Stomach smooth muscle (tissue), 2 donors: ENCODE data around the gene ENTPD8.

Experiments used
- H3K27ac ChIP-seq: one replicate; pipeline ENCODE4 v1.7.0; 2013; ENCODE audit warnings: mild to moderate bottlenecking, low read length, inconsistent platforms
- H3K27me3 ChIP-seq, 2 donors: one replicate each; pipeline ENCODE4 v1.7.0; 2013; ENCODE audit warnings: low read length in 2 of 2; ENCODE audit not compliant: insufficient read depth in 2 of 2, control insufficient read depth in 1 of 2
- H3K36me3 ChIP-seq, 2 donors: one replicate each; pipeline ENCODE4 v1.7.0; 2013; ENCODE audit warnings: low read length in 2 of 2; ENCODE audit not compliant: control insufficient read depth in 2 of 2, insufficient read depth in 2 of 2
- H3K4me1 ChIP-seq: one replicate; pipeline ENCODE4 v1.7.0; 2013; ENCODE audit warnings: low read length; ENCODE audit not compliant: control insufficient read depth, insufficient read depth
- H3K4me3 ChIP-seq, 2 donors: one replicate each; pipeline ENCODE4 v1.7.0; 2013; ENCODE audit warnings: low read length in 2 of 2
- H3K9ac ChIP-seq, 2 donors: one replicate each; pipeline ENCODE4 v1.7.0; 2013; ENCODE audit warnings: low read length in 2 of 2, mild to moderate bottlenecking in 1 of 2
- H3K9me3 ChIP-seq, 2 donors: one replicate each; pipeline ENCODE4 v1.7.0; 2013; ENCODE audit warnings: low read length in 2 of 2; ENCODE audit not compliant: control insufficient read depth in 2 of 2
- donor health status: healthy.
- donor health status: Pancreatic carcinoma.

Gene ENTPD8

GRCh38 chr9:137462396-137462985 is 21.3 kb upstream of the ENTPD8 start:
- Histone ChIP-seq H3K27ac (no peak overlapping the region), H3K4me3 (no peak overlapping the region), H3K9ac (no peak overlapping the region), H3K9me3 (no peaks in the 10 kb centered on the region), H3K4me1 (peaks cover 21% of the 10 kb centered on the region), H3K36me3 (no peaks in the 10 kb centered on the region), H3K27me3 (peaks cover 2 to 3% of the 10 kb centered on the region in 2 donors)

DNA sequence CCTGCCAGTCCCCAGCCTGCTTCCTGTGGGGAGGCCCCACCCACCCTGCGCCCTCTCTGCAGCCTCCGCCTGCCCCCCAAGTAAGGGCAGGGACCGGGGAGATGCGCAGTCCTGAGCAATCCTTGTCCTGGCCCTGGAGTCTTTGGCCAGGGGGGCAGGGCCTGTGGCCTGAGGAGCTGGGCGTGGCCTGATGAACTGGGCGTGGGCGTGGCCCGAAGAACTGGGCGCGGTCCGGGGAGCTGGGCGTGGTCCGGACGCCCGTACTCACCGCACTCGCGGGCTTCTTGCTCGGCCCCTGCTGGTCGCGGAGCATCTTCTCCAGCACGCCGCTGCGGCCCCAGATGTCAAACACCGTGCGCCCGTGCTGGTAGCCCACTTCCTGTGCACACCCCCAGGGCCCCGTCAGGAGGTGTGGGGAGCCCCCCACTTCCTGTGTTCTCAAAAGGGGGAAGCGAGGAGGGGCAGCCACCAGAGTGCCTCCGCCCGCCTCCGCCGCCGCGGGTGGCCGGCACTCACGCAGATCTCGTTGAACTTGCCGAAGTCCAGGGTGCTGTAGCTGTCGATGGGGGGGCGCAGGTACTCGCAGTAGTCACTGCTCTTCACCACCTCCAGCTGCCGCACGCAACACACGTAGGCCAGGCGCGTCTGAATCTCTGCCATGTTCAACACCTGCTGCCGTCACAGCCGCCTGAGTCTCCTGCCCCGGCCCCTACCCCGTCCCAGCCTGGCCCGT is 20.7 kb upstream of the ENTPD8 start:
- Histone ChIP-seq H3K9ac (no peak overlapping the region), H3K4me3 (no peak overlapping the region), H3K27ac (no peak overlapping the region), H3K9me3 (no peaks in the 10 kb centered on the region), H3K27me3 (peaks cover 2 to 3% of the 10 kb centered on the region in 2 donors), H3K4me1 (peaks cover 21% of the 10 kb centered on the region), H3K36me3 (no peaks in the 10 kb centered on the region)

DNA sequence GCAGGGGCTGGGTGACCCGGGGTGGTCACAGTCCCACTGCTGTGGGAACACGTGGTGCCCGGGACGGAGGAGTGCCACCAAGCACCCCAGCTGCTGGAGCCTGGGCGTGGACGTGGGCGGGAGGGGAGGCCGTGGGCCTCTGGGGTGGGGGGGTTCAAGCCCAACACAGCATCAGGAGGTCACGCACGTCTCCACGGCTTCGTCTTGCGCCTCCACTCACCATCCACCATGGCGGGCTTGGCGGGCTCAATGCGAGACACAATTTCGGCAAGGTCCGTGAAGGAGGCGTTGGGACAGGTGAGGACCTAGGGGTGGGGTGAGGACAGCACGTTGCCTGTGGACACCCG is 20.1 kb upstream of the ENTPD8 start:
- no peak overlapping the region for H3K27ac ChIP-seq
- H3K36me3 ChIP-seq, result no peaks in the 10 kb centered on the region
- H3K27me3 ChIP-seq, result peaks cover 2 to 3% of the 10 kb centered on the region in 2 donors
- H3K9me3 ChIP-seq, result no peaks in the 10 kb centered on the region
- H3K4me3 ChIP-seq, result no peak overlapping the region
- no peak overlapping the region for H3K9ac ChIP-seq
- H3K4me1 ChIP-seq, result peaks cover 21% of the 10 kb centered on the region

DNA sequence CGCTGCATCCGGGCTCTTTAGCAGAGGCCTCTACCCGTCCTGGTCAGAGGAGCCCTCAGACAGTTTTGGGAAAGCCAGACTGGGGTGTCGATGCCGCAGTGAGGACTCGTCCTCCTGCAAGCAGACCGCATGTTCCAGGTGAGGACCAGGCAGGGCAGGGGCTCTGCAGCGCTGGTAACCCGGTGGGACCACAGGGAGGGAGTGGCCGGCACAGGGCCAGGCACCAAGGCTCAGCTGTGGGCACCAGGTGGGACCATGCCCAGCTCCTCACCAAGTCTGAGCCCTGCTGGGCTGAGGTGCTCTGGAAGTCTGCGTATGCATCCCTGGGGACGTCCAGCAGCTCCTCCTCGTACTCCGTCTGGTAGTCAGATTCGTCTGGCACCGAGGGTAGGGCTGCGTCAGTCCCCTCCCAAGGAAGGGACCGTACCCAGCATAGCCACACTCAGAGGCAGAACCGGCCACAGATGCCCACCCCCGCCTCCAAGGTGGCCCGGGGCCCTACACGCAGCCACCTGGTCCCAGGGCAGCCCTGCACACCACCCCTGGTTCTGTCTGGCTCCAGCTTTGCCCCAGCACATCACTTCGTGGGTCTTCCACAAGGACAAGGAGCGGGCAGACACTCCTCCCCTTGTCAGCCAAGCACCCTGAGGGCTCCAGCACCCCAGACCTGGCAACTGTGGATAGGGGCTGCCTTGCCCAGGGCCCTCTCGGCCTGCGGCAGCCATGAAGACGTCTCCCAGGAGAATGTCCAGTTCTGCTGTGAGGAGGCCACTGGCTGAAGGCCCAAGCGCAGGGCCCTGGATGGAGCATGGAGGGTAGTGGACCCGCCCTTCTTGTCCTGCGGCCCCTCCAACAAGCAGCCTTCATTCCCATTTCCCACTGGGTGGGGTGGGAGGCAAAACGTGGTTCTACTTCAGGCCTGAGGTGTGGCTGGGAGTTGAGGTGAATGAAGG is 19.5 kb upstream of the ENTPD8 start:
- H3K36me3 ChIP-seq, result no peaks in the 10 kb centered on the region
- H3K9ac ChIP-seq, result no peak overlapping the region
- no peak overlapping the region for H3K27ac ChIP-seq
- H3K9me3 ChIP-seq, result no peaks in the 10 kb centered on the region
- no peak overlapping the region for H3K4me3 ChIP-seq
- peaks cover 21% of the 10 kb centered on the region for H3K4me1 ChIP-seq
- H3K27me3 ChIP-seq, result peaks cover 2 to 3% of the 10 kb centered on the region in 2 donors

- H3K9me3 ChIP-seq, result no peaks in the 10 kb centered on the region
- peaks cover 27% of the 10 kb centered on the region for H3K4me1 ChIP-seq
- peak overlapping the region; percentile 72 to 80 for H3K9ac ChIP-seq
- peak overlapping the region; percentile 46 for H3K27ac ChIP-seq
- peak overlapping the region; percentile 67 to 77 for H3K4me3 ChIP-seq
- H3K27me3 ChIP-seq, result peaks cover 2 to 3% of the 10 kb centered on the region in 2 donors
- no peaks in the 10 kb centered on the region for H3K36me3 ChIP-seq
These were observed 18.6 kb upstream of the ENTPD8 start for GRCh38 chr9:137459601-137460362.

GRCh38 chr9:137459152-137459600 is 18.0 kb upstream of the ENTPD8 start, which contains the start of gene NSMF:
TSS of gene NSMF (minus strand) at chr9:137459334. CDS start at chr9:137459102, 232 bp downstream.
- Histone ChIP-seq H3K9ac (peak within 1 kb of the TSS; percentile 72 to 80), H3K4me1 (peaks cover 33% of the 10 kb centered on the region), H3K4me3 (peak within 1 kb of the TSS; percentile 67 to 77), H3K9me3 (no peaks in the 10 kb centered on the region), H3K36me3 (no peaks in the 10 kb centered on the region), H3K27me3 (peaks cover 2 to 3% of the 10 kb centered on the region in 2 donors), H3K27ac (peak within 1 kb of the TSS; percentile 46)

- Histone ChIP-seq H3K27ac (no peak overlapping the region), H3K4me1 (peaks cover 37% of the 10 kb centered on the region), H3K36me3 (no peaks in the 10 kb centered on the region), H3K4me3 (peak overlapping the region; percentile 53 to 77), H3K27me3 (peaks cover 2 to 3% of the 10 kb centered on the region in 2 donors), H3K9ac (peak overlapping the region; percentile 62), H3K9me3 (no peaks in the 10 kb centered on the region)
These were observed 17.3 kb upstream of the ENTPD8 start for GRCh38 chr9:137458194-137459151.

GRCh38 chr9:137457406-137458193 is 16.4 kb upstream of the ENTPD8 start:
- H3K36me3 ChIP-seq, result no peaks in the 10 kb centered on the region
- peak overlapping the region in 1 of 2 donors; percentile 77 for H3K4me3 ChIP-seq
- no peak overlapping the region for H3K9ac ChIP-seq
- no peak overlapping the region for H3K27ac ChIP-seq
- H3K9me3 ChIP-seq, result no peaks in the 10 kb centered on the region
- peaks cover 42% of the 10 kb centered on the region for H3K4me1 ChIP-seq
- H3K27me3 ChIP-seq, result peaks cover 0 to 3% of the 10 kb centered on the region in 2 donors

DNA sequence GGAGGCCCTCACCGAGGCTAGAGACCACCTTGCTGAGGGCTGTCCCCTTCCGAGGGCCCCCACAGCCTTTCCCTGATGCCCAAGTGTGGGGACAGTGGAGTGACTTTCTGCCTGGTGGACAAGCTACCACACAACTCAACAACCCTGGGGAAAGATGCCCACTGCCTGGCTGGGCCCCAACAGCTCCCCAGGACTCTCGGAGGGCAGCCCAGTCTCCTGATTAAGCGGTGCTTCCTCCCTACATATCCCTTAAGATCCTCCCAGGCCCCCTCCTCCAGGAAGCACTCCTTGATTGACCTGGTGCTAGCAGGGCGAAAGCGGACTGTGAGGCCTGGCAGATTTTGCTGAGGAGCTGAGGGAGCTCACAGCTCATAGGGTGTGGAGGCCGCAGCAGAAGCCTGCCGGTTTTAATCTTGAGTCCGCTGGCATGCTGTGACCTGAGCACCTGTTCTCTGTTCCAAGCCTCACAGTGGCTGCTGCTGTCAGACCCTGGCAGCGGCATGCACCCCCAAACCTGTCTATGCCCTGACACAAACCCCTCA is 15.8 kb upstream of the ENTPD8 start:
- peaks cover 0 to 2% of the 10 kb centered on the region in 2 donors for H3K27me3 ChIP-seq
- peaks cover 42% of the 10 kb centered on the region for H3K4me1 ChIP-seq
- no peak overlapping the region for H3K9ac ChIP-seq
- H3K36me3 ChIP-seq, result no peaks in the 10 kb centered on the region
- no peaks in the 10 kb centered on the region for H3K9me3 ChIP-seq
- no peak overlapping the region for H3K4me3 ChIP-seq
- H3K27ac ChIP-seq, result no peak overlapping the region
